Activated CD4-positive, alpha-beta T cell treated with anti-CD3 and anti-CD28 coated beads, Interleukin-2, Interleukin-6, amounts not matched to agents 100 ng/mL and 50 ng/mL, durations not matched to agents 16 hours and 8 hours (primary cell): ENCODE data around the gene CRHBP.
"Not testable (repeated sequence)": the region's sequence is repeated elsewhere in the genome, so short reads cannot be mapped to it uniquely, and the experiment has no call there.

Source experiments
- DNase-seq: peaks from one replicate; pipeline ENCODE4 v3.0.0-alpha.2; 2020

CRHBP gene

DNA sequence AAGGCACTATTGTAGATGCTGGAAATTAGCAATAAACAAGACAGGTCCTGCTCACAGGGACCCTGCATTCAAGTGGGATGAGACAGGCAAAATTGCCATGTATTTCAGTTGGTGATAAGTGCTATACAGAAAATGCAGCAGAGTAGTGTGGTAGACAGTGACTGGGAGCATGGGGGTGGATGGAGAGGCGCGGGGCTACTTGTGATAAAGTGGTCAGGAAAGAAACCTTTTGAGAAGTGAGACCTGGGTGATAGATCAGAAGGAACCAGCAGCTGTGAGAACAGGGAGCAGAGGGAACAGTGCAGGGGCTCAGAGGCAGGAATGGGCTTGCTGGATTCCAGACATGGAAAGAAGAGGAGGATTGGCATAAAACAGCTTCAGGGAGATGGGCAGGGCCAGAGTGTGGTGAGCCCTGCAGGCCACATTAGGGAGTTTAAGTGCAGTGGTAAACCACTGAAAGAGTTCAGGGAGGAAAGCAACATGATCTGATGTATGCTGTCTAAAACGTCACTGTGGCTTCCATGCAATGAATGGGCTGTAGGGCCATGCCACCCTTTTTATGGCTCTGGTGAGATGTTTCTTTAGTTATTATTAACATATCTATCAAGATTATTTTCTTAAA lies 7.3 kb downstream of the CRHBP start:
- peak; percentile 50 for DNase-seq

DNA sequence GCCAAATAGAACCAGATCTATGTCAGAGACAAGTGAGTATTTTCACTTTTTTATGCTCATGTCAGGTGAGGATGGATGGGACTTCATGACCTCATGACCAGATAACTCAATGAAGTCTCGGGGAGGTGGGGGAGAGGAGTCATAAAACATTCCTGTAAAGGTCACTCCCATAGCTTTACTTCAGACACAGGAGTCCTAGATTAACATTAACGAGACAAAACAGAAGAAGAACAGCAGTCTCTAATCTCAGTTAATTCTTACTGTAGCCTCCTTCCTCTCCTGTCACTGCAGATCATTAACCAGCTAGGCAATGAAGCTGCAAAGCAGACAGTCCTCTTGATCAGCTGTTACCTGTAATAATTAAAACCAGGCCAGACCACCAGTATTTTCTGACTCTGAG lies 11.2 kb downstream of the CRHBP start:
- DNase-seq: no peak

DNA sequence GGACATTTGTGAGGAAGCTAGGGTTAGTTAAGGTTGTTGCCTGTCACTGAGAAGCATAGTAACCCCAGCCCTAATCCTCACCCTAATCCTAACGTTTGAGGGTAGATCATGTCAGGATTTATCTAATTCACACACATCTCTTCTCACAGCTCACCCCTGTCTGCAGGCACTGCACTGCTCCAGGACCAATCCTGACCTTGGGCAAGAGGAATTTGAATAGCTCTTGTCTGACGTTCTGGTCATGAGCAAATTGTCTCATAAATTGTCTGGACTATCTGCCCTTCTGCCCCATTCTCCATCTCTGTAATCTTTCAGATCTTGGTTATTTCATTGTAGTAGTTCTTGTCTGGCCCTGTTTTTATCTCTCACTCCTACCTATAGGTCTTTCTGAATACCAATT lies 18.7 kb downstream of the CRHBP start:
- no peak for DNase-seq

DNA sequence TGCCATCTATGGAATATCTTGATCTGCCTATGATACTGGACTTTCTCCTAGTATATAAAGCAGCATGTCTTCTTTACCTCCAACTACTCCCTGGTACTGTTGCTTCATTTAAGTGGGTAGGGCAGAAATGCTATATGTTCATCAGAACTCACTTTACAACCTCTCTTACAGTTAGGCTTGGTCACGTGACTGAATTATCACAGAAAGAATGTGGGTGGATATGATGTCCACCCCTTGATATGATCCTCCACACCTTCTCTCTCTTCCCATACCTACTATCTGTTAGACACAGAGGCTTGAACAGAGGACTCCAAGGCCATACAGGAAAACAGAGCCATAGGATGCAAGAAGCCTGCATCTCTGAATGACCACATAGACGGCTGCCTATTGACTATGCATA lies 19.8 kb downstream of the CRHBP start:
- no peak for DNase-seq

DNA sequence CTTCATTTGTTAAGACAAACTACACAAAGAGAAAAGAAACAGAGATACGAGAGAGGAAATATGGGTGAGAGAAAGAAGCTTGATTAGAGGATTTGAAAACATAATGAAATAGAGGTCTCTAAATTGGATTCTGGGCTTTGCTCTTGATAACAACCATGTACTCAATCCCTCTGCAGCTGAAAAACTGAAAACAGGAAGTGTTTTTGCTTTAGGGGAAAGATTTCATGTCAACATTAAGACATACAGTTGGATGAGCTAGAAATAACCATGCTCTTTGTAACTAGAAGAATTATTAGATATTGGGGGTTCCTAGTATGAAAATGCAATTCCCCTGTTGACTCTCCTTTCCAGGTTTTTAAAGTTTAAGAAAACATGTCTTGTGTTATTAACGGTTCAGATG lies 21.9 kb downstream of the CRHBP start:
- DNase-seq: no peak

DNA sequence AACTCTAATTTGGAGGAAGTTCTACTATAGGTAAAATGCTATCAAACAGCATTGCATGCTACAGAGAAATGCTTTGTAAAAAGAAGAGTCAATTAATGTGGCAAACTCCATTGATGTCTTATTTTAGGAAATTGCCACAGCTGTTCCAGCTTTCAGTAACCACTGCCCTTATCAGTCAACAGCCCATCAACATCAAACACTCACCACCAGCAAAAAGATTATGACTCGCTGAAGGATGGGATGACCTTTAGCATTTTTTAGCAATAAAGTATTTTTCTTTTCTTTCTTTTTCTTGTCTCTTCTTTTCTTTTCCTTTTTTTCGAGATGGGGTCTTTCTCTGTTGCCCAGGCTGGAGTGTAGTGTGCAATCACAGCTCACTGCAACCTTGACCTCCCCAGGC lies 26.0 kb downstream of the CRHBP start:
- DNase-seq: no peak

DNA sequence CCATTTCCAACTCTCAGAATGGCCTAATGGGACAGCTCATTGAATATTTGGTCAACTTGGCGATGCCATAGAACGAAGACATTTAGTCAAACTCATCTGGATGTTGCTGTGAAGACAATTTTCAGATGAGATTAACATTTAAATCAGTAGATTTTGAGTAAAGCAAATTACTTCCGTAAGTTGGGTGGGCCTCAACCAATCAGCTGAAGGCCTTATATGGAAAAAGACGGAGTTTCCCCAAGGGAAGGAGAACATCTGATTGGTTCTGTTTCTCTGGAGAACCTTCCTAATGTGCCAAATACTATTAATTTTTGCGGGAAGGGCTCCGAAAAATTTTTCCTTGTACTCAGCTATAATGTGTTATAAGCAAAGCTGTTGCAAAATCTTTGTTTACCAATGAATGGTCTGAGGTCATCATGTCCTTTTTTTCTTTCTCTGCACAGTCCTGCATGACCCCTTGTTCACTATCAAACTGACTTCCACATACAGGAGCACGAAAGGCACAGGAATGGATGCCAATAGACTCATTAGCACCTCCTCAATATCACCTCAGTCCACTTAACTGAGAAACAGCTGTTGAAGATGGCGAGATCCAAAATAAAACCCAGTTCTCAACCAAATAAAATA lies 27.8 kb downstream of the CRHBP start:
- DNase-seq: no peak

DNA sequence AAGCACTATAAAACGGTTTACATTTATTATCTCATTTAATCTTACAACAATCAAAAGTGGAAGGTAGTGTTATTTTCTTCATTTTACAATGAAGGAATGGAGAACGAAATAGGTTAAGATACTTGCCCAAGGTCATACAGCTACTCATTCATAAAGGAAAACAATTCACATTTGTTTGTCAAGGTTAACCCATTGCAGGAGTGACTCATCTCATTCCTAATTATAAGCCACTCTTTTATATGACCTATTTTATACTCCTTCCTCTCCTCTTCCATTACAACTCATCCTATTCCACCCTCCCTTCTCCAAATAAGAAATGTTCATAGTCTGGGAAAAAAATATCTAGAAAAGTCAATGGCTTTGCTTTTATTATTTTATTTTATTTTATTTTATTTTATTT lies 29.6 kb downstream of the CRHBP start:
- DNase-seq: no peak

DNA sequence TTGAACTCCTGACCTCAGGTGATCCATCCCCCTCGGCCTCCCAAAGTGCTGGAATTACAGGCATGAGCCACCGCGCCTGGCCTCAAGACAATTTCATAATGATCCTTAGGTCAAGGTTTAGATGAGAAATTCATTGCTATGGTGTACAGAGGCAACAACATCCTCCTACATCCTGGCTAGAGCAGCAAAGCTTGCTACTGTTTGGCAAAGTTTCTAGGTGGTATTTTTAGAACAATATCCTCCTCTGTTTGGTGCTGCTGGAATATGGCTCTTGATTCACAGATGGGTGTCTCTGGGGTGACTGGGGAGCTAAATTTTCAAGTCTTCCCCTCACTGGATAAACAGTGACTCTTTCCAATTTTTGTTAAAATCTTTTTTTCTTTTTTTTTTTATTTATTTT lies 30.6 kb downstream of the CRHBP start:
- no peak for DNase-seq

DNA sequence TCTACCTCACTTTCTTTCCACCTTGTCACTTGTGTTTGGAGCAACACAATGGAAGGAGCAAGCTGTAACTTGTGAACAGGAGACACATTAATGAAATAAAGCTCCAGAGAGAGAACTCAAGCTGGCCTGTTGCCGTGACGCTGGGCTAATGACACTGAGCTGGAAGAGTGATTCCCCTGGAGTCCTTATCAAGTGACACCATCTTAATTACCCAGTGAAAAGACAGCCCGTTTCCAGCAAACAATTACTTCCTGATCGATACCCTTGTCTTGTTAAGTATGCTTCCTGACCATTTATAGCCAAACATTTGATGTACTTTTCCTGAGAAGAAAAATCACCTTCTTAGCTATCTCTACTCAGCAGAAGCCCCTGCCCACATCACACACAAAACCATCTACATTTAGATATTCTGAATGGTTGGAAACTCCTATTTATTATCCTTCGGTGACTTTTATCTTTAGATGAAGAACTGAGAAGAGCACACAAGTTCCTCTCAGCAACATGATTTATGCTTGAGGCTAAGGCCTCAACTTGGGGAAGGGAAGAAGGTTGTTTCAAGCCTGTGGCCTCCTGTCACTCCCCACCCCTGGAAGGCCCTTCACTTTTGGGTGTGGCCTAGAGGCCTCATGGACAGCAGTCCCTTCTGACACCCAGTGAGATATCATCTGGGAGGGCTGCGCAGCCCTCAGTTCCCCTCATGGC lies 34.1 kb downstream of the CRHBP start:
- no peak for DNase-seq

DNA sequence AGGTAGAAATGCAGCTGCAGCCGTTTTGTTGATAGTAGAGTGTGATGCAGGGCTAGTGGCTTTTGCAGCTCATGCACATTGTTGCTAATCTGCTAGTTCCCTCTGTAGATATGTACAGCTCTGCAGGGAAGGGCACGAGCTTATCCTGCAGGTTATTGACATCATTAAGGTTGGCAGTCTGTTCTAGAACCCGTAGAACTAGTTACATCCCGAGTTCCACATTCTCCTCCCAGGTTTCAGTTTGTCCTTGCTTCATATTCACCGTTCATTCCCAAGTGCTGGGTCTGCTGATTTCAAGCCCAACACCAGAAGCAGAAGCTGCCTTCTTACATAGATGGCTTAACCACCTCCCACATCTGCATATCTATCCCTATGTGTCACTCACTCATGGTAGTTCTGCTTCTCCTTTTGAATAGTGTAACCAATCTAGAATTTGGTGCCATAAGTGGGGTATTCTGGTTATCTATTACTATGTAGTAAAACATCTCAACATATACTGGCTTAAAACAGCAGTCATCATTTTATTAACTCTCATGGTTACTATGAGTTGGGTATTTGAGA lies 38.1 kb downstream of the CRHBP start:
- no peak for DNase-seq

DNA sequence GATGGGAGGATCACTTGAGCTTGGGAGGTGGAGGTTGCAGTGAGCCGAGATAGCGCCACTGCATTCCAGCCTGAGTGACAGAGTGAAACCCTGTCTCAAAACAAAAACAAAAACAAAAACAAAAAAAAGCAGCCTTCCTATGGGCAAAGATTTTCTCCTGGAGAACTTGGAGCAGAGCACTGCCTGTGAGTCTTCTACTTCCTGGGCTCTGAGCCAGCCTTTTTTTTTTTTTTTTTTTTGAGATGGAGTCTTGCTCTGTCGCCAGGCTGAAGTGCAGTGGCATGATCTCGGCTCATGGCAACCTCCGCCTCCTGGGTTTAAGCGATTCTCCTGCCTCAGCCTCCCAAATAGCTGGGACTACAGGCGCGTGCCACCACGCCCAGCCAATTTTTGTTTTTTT lies 40.6 kb downstream of the CRHBP start:
- DNase-seq: not testable (repeated sequence)

DNA sequence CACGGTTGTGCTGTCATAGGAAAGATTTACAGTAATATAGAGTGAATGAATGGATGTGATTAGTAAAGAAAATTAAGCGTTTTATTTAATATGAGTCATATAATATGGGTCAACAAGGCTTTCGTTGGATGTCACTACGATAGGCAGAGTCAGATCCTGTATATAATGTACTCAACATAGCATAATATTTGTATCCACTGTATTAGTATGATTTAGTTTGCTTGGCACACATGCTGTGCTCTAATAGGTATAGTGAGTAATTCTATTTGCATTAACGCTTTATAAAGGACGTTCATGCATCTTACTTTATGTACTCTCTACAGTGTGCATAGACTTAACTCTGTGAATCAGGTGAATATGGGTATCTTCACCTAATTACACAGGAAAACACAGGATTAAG lies 41.5 kb downstream of the CRHBP start:
- DNase-seq: no peak

DNA sequence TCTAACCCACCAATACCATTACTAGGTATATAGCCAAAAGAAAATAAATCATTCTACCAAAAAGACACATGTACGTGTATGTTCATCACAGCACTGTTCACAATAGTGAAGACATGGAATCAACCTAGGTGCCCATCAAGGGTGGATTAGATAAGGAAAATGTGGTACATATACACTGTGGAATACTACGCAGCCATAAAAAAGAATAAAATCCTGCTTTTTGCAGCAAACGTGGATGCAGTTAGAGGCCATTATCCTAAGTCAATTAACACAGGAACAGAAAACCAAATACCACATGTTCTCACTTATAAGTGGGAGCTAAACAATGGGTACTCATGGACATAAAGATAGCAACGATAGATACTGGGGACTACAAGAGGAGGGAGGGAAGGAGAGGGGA lies 45.4 kb downstream of the CRHBP start:
- DNase-seq: not testable (repeated sequence)

DNA sequence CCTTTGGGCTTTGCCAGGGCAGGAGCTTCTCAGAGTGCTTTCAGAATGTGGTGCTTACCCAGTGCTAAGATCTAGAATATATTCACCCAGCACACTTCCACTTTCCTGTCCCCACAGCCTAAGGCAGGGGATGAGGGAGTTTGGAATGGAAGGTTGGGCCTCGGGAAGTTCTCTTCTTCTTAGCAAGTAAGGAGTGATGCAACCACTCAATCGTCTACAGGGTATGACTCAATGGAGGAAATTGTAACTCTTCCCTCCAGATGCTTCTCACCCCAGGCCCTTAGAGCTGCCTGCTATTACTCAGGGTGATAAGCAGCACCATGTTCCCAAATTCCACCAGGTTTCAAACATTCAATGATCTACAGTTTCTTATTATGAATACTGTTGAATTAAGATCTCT lies 46.6 kb downstream of the CRHBP start:
- DNase-seq: no peak

DNA sequence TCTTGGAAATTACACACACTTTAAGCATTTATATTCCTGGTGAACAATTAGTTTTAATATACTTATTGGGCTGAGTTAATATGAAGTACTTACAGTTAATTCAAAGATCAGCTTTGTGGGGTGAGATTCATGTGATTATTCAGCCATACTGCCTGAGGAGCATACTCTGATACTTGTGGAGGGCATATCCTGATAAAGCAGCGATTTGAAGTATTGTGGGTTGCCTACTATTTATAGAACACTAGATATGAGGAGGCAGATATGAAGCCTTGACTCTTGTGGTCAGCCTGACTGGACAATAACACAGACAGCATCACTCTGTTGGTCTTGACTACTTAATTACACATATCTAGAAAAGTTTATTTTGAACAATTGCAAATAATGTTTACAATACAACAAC lies 50.4 kb downstream of the CRHBP start:
- DNase-seq: no peak

DNA sequence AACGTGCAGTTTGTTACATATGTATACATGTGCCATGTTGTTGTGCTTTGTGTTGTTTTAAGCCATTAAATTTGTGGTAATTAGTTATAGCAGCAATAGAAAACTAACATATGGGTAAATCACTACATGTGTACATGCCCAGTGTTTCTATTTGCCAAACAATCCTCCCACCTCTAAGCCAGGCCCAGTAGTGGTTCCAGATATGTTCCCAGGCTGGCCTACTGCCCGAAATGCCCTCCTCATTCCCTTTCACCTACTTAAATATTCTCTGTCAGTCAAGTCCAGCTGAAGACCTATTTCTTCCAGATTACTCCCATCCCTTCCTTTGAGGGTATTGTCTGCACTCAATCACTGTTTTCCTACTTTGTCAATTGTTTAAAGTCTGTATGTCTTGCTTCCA lies 53.3 kb downstream of the CRHBP start:
- DNase-seq: no peak

DNA sequence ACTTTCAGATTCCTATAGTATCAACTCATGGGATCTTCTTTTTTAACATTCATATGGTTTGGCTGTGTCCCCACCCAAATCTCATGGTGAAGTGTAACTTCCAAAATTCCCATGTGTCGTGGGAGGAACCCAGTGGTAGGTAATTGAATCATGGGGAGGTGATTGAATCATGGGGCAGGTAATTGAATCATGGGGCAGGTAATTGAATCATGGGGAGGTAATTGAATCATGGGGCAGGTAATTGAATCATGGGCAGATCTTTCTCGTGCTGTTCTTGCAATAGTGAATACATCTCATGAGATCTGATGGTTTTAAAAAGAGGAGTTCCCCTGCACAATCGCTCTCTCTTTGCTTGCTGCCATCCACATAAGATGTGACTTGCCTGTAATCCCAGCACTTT lies 55.6 kb downstream of the CRHBP start:
- DNase-seq: no peak

DNA sequence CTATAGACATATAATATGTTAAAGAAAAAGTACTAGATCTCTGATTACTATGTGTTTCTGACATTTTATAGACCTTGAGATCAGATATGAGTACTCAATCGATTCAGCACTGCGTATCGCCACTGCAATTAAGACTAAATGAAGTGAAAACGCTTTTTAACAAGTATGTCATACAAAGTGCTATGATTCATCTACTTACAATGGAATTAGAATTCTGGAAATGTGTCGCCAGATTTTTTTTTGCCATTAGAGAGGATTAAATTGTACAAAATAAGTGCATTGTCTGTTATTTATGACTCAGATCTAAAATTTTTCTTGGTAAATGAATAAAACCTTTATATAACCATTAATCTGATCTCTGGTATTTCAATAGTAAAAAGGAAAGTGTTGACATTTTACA lies 57.4 kb downstream of the CRHBP start:
- DNase-seq: no peak

DNA sequence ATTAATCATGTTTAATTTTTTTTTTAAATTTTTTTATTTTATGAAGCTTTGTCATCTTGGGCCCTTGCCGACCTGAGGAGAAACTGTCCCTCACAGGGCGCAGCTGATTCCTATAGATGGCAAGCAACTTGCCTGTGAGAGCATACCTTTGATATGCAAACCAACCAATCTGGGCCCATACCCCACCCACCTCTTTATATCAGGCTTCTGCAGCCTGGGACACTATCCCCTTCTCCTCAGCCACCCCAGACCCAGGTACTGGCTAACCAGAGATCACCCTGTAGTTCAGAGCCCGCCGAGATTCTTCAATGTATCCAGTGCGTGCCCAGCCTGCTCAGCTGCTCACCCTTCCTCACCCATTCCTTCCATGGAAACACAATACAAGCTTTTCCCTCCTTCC lies 58.7 kb downstream of the CRHBP start:
- DNase-seq: no peak

DNA sequence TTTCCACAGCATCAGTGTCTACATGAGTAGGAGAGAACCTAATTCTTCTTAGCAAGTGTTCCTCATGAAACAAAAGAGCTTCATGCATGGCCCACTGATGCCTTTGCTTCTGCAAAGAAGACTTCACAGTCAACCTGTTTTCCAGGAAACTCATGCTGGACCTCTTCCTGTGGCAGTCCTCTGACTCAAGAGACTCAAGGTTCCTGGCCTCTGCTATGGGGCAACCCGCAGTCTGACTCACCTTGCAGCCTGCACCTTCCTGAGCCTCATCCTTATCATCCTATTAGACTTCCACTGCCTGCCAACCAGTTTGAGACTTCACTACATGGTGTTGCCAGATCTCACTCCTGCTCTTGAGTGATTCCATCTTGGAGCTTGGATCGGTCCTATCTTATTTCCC lies 59.8 kb downstream of the CRHBP start:
- DNase-seq: peak; percentile 24

DNA sequence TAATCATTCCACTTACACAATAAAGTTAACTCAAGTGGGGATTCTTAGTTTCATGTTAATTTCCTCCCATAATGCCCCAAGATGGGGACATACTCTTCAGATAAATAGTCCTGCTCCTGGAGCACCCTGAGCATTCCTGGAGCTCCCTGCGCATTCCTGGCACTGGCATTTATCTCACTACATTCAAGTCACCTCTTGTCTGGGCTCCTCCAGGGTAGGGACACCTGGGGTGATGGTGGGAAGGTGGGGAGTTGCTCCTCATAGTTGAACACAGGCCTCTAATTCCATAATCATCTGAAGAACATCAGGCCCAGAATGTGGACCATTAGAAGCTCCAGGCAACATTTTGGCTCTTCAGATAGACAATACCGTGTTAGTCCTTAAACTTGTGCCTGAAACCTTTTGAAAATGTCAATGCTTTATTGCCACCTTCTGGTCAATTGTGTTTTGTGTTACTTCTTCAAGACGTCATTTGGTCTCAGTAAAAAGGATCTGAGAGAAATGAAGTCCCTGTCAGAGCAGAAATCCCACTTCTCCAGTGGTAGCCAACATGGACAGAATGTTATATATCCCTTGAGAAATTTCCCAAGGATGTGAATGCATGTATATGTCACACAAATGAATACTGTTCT lies 63.2 kb downstream of the CRHBP start:
- peak; percentile 36 for DNase-seq

DNA sequence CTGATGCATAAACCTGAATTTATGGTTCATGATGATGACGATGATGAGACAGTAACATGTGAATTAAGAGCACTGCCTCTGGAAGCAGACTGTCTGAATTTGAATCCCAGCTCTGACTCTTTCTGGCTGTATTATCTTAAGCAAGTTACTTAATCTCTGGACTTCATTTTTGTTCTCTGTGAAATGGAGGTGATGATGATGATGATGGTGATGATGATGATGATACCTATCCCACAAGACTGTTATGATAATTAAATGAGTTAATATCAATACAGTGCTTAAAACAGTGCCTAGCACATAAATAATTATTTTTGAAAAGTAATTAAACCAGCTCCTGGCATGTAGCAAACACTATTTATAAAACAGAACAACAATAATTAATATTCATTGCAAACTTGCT lies 64.1 kb downstream of the CRHBP start:
- no peak for DNase-seq

DNA sequence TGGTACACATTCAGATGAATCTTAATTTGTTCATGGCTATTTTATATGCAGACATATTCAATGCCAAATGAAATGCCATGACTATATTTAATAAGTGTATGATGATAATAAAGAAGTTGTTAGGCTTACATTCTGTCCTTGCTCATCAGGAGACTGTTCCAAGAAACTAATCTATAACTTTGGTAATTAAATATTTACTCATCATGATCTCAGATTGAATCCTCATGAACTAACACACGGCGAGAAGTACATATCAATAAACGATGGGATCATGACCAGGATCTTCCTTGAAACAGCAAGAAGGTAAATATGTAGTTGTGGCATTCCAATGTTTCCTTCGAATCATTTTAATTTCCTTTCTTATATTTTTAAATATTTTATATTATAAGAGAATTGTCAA lies 64.8 kb downstream of the CRHBP start:
- no peak for DNase-seq
